Dendritic cell treated with granulocyte-macrophage colony-stimulating factor and Interleukin-4, amounts not matched to agents 40 ng/mL and 50 ng/mL, for 4 days (primary cell): ENCODE data around the gene ETV6.

Experiments used
- H3K27ac Mint-ChIP-seq: one replicate; pipeline ENCODE4 v1.8.0; 2022; ENCODE audit warnings: mild to moderate bottlenecking, mixed read lengths
- H3K27me3 Mint-ChIP-seq: one replicate; pipeline ENCODE4 v1.8.0; 2022; ENCODE audit warnings: mild to moderate bottlenecking, mixed read lengths
- H3K36me3 Mint-ChIP-seq: one replicate; pipeline ENCODE4 v1.8.0; 2022; ENCODE audit warnings: low read depth, mixed read lengths
- H3K4me1 Mint-ChIP-seq: one replicate; pipeline ENCODE4 v1.8.0; 2022; ENCODE audit warnings: low read depth, mixed read lengths
- H3K4me3 Mint-ChIP-seq: one replicate; pipeline ENCODE4 v1.8.0; 2022; ENCODE audit warnings: mild to moderate bottlenecking, moderate library complexity, mixed read lengths
- H3K9me3 Mint-ChIP-seq: one replicate; pipeline ENCODE4 v1.8.0; 2022; ENCODE audit warnings: mixed read lengths
- intact Hi-C: fragments of 100-400 bp; cut with micrococcal nuclease; formaldehyde crosslinking; loops from one replicate; pipeline ENCODE4 v1.15.0; 2022

Gene ETV6

GRCh38 chr12:11684393-11684792 is 34.9 kb downstream of the ETV6 start:
- Mint-ChIP-seq H3K36me3 (peaks cover 68% of the 10 kb centered on the region), H3K9me3 (no peaks in the 10 kb centered on the region), H3K4me3 (peak overlapping the region; percentile 10), H3K27me3 (no peaks in the 10 kb centered on the region), H3K4me1 (peaks cover 94% of the 10 kb centered on the region), H3K27ac (peak overlapping the region; percentile 77)
- intact Hi-C loops, result no loop called here

DNA sequence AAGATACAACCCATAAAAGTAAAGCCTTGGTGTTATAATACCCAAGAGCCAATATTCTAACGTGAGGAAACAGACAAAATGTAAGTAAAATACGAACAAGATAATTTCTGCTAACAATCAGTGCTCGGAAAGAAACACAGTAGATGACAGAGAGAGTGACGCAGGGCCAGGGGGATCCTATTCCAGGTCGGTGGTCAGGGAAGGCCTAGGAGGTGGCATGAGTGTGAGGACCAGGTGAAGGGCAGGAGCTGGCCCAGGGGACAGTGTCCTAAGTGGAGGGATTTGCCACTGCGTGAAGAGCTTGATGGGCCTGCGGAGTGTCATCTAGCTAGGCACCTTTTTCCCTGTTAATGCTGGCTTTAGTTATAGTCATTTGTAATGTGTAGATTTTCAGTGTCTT is 35.3 kb downstream of the ETV6 start:
- intact Hi-C loops, result loop anchor here (5.0 kb wide), 1 partner anchor 33 kb away; no protein-coding TSS in a partner anchor
- Mint-ChIP-seq H3K4me3 (peak overlapping the region; percentile 10), H3K4me1 (peaks cover 91% of the 10 kb centered on the region), H3K27ac (peak overlapping the region; percentile 77), H3K36me3 (peaks cover 67% of the 10 kb centered on the region), H3K27me3 (no peaks in the 10 kb centered on the region), H3K9me3 (no peaks in the 10 kb centered on the region)

DNA sequence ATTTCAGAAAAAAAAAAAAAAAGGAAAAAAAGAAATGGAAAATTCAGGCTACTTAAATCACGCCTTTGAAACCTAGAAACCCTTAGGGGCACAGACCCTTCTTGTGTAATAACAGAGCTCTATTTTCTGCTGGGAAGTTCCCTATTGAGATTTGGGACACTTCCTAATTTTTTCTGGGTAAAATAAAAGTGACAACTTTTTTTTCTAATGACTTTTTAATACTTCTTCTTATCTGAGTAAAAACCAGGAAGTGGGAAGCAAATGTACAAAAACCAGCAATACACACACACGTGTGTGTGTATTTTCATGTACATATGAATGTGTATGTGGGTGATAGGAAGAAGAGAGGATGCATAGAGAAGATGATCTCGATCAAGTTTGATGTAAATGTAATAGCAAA is 35.8 kb downstream of the ETV6 start:
- intact Hi-C loops, result loop anchor here (5.0 kb wide), 1 partner anchor 33 kb away; no protein-coding TSS in a partner anchor
- peaks cover 91% of the 10 kb centered on the region for H3K4me1 Mint-ChIP-seq
- no peaks in the 10 kb centered on the region for H3K27me3 Mint-ChIP-seq

DNA sequence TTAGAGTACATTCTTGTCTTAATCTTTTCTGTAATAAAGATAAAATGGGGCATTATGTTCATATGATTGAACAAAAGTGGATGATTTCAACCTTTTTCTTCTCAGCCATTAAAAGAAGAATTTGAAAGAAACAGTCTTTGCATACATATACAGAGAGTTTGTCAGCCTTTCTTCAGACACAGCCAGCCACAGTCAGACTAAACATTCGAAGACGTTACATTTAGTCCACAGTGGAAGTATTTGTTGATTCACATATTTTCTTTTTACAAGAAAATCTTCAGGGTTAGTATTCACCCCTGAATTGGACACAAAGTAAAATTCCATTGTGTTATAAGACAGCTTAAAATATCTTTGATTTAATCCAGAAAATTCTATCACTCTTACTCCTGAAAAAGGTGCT is 36.2 kb downstream of the ETV6 start:
- Mint-ChIP-seq H3K27me3 (no peaks in the 10 kb centered on the region), H3K4me1 (peaks cover 91% of the 10 kb centered on the region), H3K4me3 (no peak overlapping the region), H3K36me3 (peaks cover 71% of the 10 kb centered on the region), H3K9me3 (no peaks in the 10 kb centered on the region), H3K27ac (peak overlapping the region; percentile 77)
- intact Hi-C loops, result loop anchor here (5.0 kb wide), 1 partner anchor 33 kb away; no protein-coding TSS in a partner anchor

More for the DNA sequence above, 35.8 kb downstream of the ETV6 start:
- Mint-ChIP-seq H3K4me3 (no peak overlapping the region), H3K36me3 (peaks cover 69% of the 10 kb centered on the region), H3K9me3 (no peaks in the 10 kb centered on the region), H3K27ac (peak overlapping the region; percentile 77)

- intact Hi-C loops, result loop anchor here (5.0 kb wide), 1 partner anchor 34 kb away; no protein-coding TSS in a partner anchor
- Mint-ChIP-seq H3K9me3 (no peaks in the 10 kb centered on the region), H3K36me3 (peaks cover 74% of the 10 kb centered on the region), H3K4me1 (peaks cover 92% of the 10 kb centered on the region), H3K4me3 (no peak overlapping the region), H3K27ac (peak overlapping the region; percentile 77), H3K27me3 (no peaks in the 10 kb centered on the region)
These were observed 36.6 kb downstream of the ETV6 start for GRCh38 chr12:11686120-11686519.

DNA sequence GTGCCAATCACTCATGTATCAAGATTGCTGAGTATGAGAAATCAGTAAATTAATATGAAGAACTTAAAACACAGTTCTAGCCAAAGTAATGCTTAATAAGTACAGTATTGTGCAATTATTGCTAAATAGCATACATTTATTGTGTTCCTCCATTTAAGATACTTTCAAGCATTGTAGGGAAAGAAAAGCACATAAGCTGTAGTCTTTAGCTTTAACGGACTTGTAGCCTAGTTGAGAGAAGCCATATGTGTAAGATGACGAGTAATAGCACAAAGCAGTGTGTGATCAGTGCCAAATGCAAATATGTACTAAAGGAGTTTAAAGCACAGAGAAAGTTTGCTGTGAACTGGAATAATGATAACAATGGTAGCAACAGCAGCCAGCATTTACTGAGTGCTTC is 38.1 kb downstream of the ETV6 start:
- H3K4me1 Mint-ChIP-seq, result peaks cover 94% of the 10 kb centered on the region
- no peaks in the 10 kb centered on the region for H3K27me3 Mint-ChIP-seq
- intact Hi-C loops, result loop anchor here (5.0 kb wide), 1 partner anchor 35 kb away; no protein-coding TSS in a partner anchor
- H3K27ac Mint-ChIP-seq, result peak overlapping the region; percentile 77
- H3K9me3 Mint-ChIP-seq, result no peaks in the 10 kb centered on the region
- H3K36me3 Mint-ChIP-seq, result peaks cover 78% of the 10 kb centered on the region
- peak overlapping the region; percentile 6 for H3K4me3 Mint-ChIP-seq

DNA sequence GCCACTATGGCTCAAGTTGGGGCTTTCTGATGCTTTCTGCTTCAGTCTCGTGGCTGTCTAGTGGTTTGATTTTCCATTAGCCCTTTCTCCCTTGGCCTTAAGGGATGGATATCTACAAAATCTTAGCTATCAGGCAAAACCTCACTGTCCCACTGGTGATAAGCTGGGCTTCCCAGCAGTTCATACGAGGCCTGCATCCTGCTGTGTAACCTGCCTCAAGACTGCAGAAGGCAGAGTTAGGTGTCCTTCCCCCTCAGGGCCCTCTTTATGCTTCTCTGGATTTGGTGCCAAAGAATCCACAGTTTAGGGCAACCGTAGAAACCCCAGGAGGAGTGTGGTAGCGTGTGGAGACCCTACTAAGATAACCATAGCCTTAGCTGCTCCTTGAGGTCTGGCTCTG is 38.9 kb downstream of the ETV6 start:
- peaks cover 94% of the 10 kb centered on the region for H3K4me1 Mint-ChIP-seq
- intact Hi-C loops, result loop anchor here (5.0 kb wide), 1 partner anchor 36 kb away; no protein-coding TSS in a partner anchor
- no peaks in the 10 kb centered on the region for H3K27me3 Mint-ChIP-seq
- no peaks in the 10 kb centered on the region for H3K9me3 Mint-ChIP-seq
- peak overlapping the region; percentile 35 for H3K27ac Mint-ChIP-seq
- H3K4me3 Mint-ChIP-seq, result no peak overlapping the region
- H3K36me3 Mint-ChIP-seq, result peaks cover 74% of the 10 kb centered on the region

DNA sequence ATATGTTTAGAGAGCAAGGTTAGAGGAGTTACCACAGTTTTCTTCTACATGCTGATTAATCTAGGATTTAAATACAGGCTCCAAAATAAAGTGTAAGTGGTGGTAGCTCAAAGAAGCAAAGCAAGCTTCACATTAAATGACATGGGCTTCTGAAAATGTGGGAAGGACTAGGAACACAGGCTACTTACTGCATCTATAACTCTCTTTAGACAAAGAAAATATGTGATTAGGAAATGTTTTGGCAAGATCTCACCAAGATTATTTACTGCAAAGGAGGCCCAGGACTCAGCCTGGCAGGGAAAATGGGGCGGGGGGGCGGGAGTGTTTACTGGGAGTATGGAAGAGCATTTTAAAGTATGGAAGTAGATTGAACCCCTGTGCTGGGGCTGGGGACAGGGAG is 39.4 kb downstream of the ETV6 start:
- no peak overlapping the region for H3K4me3 Mint-ChIP-seq
- H3K27ac Mint-ChIP-seq, result peak overlapping the region; percentile 35
- H3K4me1 Mint-ChIP-seq, result peaks cover 94% of the 10 kb centered on the region
- H3K27me3 Mint-ChIP-seq, result no peaks in the 10 kb centered on the region
- no peaks in the 10 kb centered on the region for H3K9me3 Mint-ChIP-seq
- intact Hi-C loops, result loop anchor here (5.0 kb wide), 1 partner anchor 37 kb away; no protein-coding TSS in a partner anchor
- H3K36me3 Mint-ChIP-seq, result peaks cover 74% of the 10 kb centered on the region

- no peaks in the 10 kb centered on the region for H3K9me3 Mint-ChIP-seq
- peak overlapping the region; percentile 50 for H3K27ac Mint-ChIP-seq
- intact Hi-C loops, result loop anchor here (5.0 kb wide), 1 partner anchor 37 kb away; no protein-coding TSS in a partner anchor
- H3K4me1 Mint-ChIP-seq, result peaks cover 95% of the 10 kb centered on the region
- H3K4me3 Mint-ChIP-seq, result no peak overlapping the region
- H3K36me3 Mint-ChIP-seq, result peaks cover 79% of the 10 kb centered on the region
- no peaks in the 10 kb centered on the region for H3K27me3 Mint-ChIP-seq
These were observed 40.2 kb downstream of the ETV6 start for GRCh38 chr12:11689591-11690186.

DNA sequence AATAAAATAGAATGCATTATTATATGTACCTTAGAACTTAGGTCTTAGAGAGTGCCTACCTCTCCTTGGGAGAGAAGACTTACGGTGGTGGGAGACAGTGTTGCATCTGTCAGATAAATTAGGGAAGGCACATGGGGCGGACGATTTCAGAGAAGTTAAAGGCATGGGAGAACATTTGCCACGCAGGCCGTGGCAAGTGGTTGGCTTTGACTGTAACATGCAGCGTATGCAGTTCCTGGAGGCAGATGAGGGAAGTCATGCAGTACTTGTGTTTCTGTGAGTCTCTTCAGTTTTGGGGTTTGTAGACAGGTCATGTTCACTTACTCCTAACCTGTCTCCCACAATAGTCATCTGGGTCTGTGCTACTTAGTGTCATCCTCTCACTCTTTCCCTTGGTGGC is 43.6 kb downstream of the ETV6 start:
- peak overlapping the region; percentile 74 for H3K27ac Mint-ChIP-seq
- H3K4me3 Mint-ChIP-seq, result no peak overlapping the region
- intact Hi-C loops, result no loop called here
- no peaks in the 10 kb centered on the region for H3K9me3 Mint-ChIP-seq
- peaks cover 80% of the 10 kb centered on the region for H3K36me3 Mint-ChIP-seq
- H3K27me3 Mint-ChIP-seq, result no peaks in the 10 kb centered on the region
- peaks cover 91% of the 10 kb centered on the region for H3K4me1 Mint-ChIP-seq

GRCh38 chr12:11693601-11694000 is 44.1 kb downstream of the ETV6 start:
- intact Hi-C loops, result no loop called here
- H3K27me3 Mint-ChIP-seq, result no peaks in the 10 kb centered on the region
- no peaks in the 10 kb centered on the region for H3K9me3 Mint-ChIP-seq
- peaks cover 78% of the 10 kb centered on the region for H3K36me3 Mint-ChIP-seq
- no peak overlapping the region for H3K4me3 Mint-ChIP-seq
- peak overlapping the region; percentile 74 for H3K27ac Mint-ChIP-seq
- H3K4me1 Mint-ChIP-seq, result peaks cover 90% of the 10 kb centered on the region

- intact Hi-C loops, result no loop called here
These were observed 45.1 kb downstream of the ETV6 start for GRCh38 chr12:11694528-11694927.

DNA sequence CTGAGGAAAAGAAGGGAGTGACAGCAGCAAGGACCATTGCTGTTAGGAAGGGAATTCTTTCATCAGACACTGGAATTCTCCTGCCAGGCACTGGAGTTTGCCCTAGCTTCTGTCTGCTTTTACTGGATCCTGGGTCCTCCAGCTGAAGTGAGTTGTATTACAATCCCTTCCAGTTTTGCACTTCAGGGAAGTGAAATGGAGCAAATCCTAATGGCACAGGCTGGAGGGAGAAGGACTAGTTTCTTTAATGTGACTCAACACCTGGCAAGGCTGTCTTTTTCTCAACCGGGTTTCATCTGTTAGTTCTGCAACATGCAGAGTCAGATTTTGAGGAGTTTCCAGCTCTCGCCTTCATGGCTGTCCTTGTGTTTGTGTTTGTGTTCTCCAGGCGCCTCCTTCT is 45.8 kb downstream of the ETV6 start:
- H3K27ac Mint-ChIP-seq, result no peak overlapping the region
- peaks cover 73% of the 10 kb centered on the region for H3K36me3 Mint-ChIP-seq
- peaks cover 85% of the 10 kb centered on the region for H3K4me1 Mint-ChIP-seq
- no peaks in the 10 kb centered on the region for H3K9me3 Mint-ChIP-seq
- H3K4me3 Mint-ChIP-seq, result no peak overlapping the region
- H3K27me3 Mint-ChIP-seq, result no peaks in the 10 kb centered on the region
- intact Hi-C loops, result no loop called here

More at GRCh38 chr12:11694528-11694927, 45.1 kb downstream of the ETV6 start:
- H3K36me3 Mint-ChIP-seq, result peaks cover 74% of the 10 kb centered on the region
- H3K27me3 Mint-ChIP-seq, result no peaks in the 10 kb centered on the region
- H3K9me3 Mint-ChIP-seq, result no peaks in the 10 kb centered on the region
- H3K4me3 Mint-ChIP-seq, result no peak overlapping the region
- H3K27ac Mint-ChIP-seq, result no peak overlapping the region
- H3K4me1 Mint-ChIP-seq, result peaks cover 84% of the 10 kb centered on the region

DNA sequence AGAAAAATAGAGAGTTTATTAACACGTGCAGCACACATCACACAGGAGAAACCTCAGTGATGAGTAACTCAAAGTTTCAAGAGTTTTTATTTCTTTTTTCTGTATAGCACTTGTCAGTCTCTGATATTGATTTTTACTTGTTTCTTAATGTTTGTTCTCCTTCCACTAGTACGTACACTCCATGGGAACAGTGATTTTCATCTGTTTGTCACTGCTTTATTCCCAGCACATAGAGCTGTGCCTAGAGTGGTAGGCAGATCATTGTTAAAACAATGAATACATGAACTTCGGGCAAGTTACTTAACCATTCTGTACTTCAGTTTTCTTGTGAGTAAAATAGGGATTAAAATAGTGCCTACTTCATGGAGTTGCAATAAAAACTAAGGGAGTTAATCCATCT is 46.6 kb downstream of the ETV6 start:
- H3K4me1 Mint-ChIP-seq, result peaks cover 85% of the 10 kb centered on the region
- H3K4me3 Mint-ChIP-seq, result no peak overlapping the region
- no peaks in the 10 kb centered on the region for H3K9me3 Mint-ChIP-seq
- intact Hi-C loops, result no loop called here
- peaks cover 75% of the 10 kb centered on the region for H3K36me3 Mint-ChIP-seq
- no peak overlapping the region for H3K27ac Mint-ChIP-seq
- no peaks in the 10 kb centered on the region for H3K27me3 Mint-ChIP-seq

- intact Hi-C loops, result no loop called here
- H3K27ac Mint-ChIP-seq, result no peak overlapping the region
- H3K9me3 Mint-ChIP-seq, result no peaks in the 10 kb centered on the region
- peaks cover 85% of the 10 kb centered on the region for H3K4me1 Mint-ChIP-seq
- peaks cover 75% of the 10 kb centered on the region for H3K36me3 Mint-ChIP-seq
- no peaks in the 10 kb centered on the region for H3K27me3 Mint-ChIP-seq
- H3K4me3 Mint-ChIP-seq, result no peak overlapping the region
These were observed 47.7 kb downstream of the ETV6 start for GRCh38 chr12:11697131-11697530.
